Measurements from ENCODE around the gene ITGA7.

Gene ITGA7

GRCh38 chr12:55733858-55734257 lies 26.2 kb upstream of the ITGA7 start:
- DNase-seq (ENCODE audit: low read depth), result no peak

GRCh38 chr12:55733021-55733555 lies 25.4 kb upstream of the ITGA7 start:
- DNase-seq (ENCODE audit: low read depth), result no peak

DNA sequence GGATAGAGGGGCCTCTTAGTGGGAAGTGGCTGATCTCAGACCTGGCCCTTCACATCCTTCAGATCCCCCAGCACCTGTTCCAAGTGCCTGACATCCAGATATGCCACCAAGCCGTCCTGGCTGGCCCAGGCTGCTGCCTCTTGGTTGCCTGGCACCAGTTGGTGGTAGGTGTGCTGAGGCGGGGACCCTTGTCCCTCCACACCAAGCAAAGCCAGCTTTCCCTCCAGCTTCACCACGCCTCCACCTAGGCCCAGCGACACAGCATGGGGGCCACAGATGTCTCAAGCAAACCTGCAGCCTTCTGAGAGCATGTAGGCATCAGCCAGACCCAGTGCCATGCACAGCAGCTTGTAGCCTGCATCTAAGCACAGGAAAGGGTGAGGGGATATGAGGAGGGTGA lies 24.6 kb upstream of the ITGA7 start:
- DNase-seq (ENCODE audit: low read depth), result no peak

DNA sequence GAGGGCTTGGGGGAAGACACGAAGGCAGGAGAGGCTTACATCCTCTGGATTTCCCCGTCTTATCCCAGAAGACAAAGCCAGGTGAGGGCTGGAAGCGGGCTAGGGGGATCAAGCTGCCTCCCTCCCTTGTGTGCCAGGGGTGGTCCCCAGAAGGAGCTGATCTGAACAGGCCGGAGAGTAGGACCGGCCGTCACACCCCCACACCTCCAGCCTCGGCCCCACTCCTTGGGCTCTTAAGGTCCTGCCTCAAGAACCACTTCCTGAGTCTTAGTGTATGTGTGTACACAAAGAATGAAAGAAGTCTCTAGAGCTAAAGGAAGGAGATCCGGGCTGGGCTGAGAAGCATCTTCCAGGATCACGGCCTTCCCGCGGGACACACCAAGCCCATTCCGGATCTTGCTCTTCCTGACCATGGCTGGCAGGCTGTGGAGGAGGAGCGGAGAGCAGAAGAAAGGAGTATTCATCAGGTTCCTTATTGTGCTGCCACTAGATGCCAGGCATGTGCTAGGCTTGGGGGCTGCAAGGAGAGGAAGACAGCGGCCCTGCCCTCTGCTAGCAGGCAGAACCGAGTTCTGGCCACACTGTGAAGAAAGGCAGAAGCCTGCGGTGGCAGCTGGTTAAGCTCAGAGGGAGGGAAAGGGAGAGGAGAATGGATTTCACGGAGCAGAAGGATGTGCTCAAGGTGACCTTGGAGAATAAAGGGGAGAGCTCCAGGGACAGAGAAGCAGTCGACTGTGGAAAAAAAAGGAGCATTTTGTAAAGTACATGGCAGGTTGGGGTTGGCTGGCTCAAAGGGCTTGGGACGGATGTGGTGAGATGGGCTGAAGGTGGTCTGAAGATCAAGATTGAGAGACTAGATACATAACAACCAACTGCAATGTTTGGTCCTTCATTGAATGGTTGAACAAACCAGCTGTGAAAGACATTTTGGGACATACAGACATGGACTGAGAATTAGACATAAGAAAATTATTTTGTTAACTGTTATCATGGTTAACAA lies 22.4 kb upstream of the ITGA7 start:
- peak; percentile 56 for DNase-seq (ENCODE audit: low read depth)

DNA sequence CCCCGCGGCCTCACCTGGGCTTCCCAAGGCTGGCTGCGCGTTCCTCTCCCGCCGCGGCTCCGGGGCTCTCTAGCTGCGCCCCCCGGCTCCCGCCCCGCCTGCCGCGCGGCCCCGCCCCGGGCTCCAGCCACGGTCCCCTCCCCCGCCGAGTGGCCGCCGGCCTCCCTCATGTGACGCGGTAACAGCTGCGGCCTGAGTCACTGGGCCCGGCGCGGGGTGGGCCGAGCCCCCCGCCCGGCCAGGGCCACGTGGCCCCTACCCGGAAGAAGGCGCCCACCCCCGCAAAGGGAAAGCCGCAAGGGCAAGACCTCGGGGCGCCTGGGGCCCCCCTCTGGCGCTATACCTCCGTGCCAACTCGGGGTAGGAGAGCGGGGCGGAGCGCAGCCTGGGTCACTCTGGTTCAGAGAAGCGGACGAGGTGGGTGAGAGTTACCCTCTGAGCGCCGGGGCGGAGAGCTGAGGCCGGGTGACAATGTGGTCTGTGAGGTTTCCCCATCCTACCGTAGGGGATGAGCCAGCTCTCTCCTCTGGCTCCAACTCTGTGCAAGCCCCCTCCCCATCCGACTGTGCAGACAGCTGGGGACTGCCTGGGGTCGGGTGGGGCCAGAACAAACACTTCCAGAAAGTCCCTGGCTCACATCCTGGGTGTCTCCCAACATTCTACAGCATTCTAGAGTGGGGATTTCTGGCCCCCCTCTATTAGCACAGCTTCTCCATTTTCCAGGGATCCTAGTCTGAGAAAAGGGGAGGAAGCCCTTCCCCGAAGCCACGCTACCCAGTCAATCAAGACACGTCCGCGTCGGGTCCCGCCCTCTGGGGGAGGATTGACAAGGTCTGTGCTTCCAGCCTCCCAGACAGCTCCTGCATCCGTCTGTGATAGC lies 21.5 kb upstream of the ITGA7 start, which contains the start of gene CD63:
Gene CD63, minus strand, starts transcription at position 71 of the 880 bp plus-strand sequence. CDS start 668 bp downstream, outside the sequence.
- peak; percentile 80 for DNase-seq (ENCODE audit: low read depth)

- no peak for DNase-seq (ENCODE audit: low read depth)
Observed at GRCh38 chr12:55728186-55728938, 20.7 kb upstream of the ITGA7 start.

DNA sequence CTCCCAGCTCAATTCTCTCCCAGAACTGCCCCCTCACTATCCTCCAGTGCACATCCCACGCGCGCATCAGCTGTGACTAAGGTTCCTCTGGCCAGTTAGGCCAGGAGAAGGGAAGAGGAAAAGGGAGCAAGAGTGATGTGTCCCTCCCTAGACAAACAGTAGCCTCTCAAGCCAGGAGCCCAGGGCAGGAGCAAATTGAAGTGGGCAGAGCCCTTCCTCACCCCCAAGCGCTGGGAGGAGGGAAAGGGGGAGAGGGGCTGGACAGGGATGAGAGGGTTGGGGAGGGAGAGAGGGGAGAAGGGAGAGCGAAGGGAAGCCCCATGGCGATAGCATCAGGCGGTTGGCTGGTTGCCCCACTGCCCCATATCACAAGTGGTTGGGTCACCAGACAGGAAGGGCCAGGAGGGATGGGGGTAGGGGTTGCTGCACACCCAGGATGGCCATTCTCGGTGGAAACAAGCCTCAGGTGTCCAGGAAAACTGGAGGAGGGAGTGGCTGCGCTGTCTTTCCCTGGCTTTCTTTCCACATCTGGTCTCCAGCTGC lies 20.0 kb upstream of the ITGA7 start:
- peak; percentile 68 for DNase-seq (ENCODE audit: low read depth)

GRCh38 chr12:55726971-55727370 lies 19.3 kb upstream of the ITGA7 start:
- no peak for DNase-seq (ENCODE audit: low read depth)

DNA sequence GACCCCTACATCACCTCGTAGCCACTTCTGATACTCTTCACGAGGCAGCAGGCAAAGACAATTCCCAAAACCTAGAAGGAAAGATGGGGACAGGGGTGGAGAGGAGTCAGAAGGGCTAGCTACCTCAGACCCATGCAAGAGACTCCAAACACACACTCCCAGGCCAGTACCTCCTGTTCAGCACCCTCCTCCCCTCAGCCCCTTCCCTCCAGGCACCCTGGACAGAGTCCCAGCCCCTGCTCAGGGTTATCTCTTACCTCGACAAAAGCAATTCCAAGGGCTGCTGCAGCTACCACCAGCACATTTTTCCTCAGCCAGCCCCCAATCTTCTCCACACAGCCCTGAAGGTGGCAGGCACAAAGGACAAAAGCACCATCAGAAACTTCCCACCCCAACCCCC lies 17.9 kb upstream of the ITGA7 start:
- DNase-seq (ENCODE audit: low read depth), result no peak

DNA sequence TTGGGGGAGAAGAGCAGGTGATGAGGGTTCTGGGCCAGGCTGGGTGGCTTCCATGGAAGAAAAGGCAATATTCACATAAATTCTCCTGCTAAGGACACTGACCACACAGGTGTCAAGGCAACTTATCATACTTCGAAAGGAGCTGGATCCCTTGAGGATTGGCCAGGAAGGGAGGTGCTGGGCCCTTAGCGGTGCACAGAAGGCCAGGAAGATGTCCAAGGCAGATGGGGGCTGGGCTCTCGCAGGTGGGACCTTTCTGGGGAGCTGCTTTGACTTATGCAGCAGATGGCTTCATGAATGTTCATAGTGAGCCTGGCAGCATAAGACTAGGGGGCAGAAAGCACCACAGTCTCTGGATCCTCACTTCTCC lies 17.2 kb upstream of the ITGA7 start:
- DNase-seq (ENCODE audit: low read depth), result no peak

DNA sequence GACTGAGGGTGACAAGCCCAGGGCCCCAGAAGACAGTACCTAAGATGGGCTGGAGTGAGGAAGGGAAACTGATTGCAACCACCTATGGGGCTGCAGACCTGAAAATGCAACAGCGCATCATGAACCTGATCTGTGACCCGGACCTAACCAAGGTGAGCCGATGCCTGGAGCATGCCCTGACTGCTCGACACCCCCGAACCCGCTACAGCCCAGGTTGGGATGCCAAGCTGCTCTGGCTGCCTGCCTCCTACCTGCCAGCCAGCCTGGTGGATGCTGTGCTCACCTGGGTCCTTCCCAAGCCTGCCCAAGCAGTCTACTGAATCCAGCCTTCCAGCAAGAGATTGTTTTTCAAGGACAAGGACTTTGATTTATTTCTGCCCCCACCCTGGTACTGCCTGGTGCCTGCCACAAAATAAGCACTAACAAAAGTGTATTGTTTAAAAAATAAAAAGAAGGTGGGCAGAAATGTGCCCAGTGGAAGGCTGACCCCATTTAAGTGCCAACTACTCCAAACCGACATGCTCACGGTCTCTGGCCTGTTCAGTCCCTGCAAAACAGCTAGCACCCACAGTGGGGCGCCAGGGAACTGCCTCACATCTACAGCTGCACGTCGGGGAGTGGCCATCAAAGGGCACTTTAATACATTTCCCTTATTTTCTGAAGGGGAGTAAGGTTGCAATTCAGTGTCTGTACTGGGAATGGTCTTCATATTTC lies 16.7 kb upstream of the ITGA7 start:
- DNase-seq (ENCODE audit: low read depth), result no peak

- no peak for DNase-seq (ENCODE audit: low read depth)
Observed at GRCh38 chr12:55723516-55724225, 16.0 kb upstream of the ITGA7 start.

DNA sequence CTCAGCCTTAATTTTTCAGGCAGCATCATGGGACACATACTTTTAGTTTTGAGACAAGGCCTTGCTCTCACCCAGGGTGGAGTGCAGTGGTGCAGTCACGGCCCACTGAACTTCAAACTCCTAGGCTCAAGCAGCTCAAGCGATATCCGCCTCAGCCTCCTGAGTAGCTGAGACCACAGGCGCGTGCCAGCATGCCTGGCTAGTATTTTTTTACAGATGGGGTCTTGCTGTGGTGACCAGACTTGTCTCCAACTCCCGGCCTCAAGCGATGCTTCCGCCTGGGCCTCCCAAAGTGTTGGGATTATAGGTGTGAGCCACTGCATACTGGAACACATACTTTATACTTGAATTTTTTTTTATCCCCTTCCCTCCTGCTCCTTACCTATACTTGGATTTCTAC lies 15.2 kb upstream of the ITGA7 start:
- no peak for DNase-seq (ENCODE audit: low read depth)

DNA sequence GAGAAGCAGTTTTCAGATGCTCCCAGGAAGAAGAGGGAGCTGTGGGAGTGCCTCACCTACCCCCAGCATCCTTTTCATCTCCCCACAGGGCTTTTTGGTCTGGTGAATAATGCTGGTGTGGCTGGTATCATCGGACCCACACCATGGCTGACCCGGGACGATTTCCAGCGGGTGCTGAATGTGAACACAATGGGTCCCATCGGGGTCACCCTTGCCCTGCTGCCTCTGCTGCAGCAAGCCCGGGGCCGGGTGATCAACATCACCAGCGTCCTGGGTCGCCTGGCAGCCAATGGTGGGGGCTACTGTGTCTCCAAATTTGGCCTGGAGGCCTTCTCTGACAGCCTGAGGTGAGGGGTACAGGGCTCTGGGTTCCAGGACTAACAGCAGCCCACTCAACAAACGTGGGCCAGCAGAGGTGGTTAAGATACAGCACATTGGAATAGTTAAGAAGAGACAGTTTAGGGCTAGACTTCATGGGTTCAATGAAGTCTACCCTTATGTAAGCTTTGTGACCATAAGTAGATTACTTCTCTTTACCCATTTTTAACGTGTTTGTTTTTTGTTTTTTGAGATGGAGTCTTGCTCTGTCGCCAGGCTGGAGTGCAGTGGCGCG lies 14.0 kb upstream of the ITGA7 start:
- no peak for DNase-seq (ENCODE audit: low read depth)

GRCh38 chr12:55720894-55721444 lies 13.3 kb upstream of the ITGA7 start:
- DNase-seq (ENCODE audit: low read depth), result no peak

DNA sequence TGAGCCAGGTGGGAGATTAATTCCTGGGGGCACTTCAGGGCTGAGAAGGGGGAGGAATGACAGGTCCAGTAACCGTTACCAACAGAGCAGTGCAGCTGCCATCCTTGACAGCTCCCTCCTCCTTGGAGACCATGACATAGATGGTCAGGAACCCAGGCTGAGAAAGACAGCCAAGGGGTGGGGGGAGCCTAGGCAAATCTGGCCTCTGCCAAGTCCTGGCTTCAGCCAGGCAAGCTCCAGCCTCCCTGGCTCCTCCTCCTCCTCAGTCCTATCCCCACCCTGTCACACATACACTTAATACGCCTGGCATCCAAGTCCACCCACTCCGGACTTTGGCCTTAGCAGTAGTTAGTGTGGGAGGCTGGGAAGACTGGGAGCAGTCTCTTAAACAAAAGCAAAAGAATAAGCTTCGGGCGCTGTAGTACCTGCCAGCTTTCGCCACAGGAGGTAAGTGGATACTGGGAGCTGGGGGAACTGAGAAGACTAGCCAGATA lies 12.4 kb upstream of the ITGA7 start, which contains the start of gene RDH5:
Gene RDH5, plus strand, starts transcription at position 323 of the 494 bp plus-strand sequence. CDS start 792 bp downstream, outside the sequence.
- DNase-seq (ENCODE audit: low read depth), result no peak

DNA sequence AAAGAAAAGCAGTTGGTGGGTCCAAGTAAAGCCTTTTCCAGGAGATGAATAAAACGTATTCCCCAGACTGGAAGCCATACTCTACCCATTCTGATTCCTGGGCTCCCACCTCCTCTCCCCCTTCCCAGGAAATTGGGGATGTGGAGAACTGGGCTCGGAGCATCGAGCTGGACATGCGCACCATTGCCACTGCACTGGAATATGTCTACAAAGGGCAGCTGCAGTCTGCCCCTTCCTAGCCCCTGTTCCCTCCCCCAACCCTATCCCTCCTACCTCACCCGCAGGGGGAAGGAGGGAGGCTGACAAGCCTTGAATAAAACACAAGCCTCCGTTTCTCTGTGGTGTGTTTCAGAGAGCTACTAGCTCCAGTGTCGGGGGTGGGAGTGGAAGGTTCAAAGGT lies 11.7 kb upstream of the ITGA7 start:
- no peak for DNase-seq (ENCODE audit: low read depth)

DNA sequence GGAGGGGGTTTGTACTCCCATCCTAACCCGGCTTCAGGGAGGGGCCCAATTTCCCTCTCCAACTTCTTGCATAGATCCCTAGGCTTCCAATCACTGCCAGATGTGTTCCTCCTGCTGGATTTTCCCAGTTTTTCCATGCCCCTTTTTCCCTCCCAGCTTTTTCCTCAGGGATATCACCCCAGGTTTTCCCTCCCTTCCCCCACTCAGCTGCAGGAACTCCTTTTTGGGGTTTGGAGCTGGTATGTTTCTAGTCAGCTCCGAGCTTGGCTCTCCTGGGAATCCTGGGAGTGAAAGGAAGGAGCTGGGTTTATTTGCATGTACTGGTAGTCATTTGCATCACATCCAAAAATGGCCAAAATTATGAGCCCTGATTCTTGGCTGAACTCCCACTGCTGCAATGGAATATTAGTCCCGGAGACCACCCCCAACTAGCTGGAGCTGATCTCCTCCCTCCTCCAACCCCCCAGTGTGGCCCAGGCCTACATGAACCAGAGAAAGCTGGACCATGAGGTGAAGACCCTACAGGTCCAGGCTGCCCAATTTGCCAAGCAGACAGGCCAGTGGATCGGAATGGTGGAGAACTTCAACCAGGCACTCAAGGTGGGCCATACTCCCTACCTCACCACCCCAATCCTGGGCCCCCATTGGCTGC lies 11.0 kb upstream of the ITGA7 start:
- DNase-seq (ENCODE audit: low read depth), result no peak

DNA sequence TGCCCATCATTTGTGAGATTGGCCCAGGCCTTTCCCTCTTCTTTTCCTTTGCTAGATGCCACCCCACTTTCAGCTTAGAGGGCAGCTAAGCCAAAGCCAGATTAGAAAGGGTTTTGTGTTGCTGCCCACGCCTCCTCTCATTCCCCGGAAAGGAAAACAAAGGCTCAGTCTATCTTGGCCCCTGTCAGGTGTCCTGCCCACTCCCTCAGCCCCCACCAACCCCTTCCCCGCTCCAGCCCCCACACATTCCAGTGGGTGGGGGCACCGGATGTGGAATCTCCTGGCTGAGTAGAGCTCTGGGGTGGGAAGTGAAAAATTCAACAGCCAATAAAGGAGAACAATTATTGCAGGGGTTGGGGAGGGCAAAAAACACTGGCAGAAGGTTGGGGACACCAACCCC lies 10.3 kb upstream of the ITGA7 start:
- DNase-seq (ENCODE audit: low read depth), result no peak

Data from CMK (cell line).